GM21717 (cell line): ENCODE measurements around the gene SORBS2.

ENCODE experiments used
- ATAC-seq: cut with Tn5 transposase; IDR thresholded peaks from one replicate; pipeline ENCODE4 v1.9.1; 2021; ENCODE audit warnings: mild to moderate bottlenecking, moderate library complexity; ENCODE audit not compliant: unreplicated experiment

Gene SORBS2

DNA sequence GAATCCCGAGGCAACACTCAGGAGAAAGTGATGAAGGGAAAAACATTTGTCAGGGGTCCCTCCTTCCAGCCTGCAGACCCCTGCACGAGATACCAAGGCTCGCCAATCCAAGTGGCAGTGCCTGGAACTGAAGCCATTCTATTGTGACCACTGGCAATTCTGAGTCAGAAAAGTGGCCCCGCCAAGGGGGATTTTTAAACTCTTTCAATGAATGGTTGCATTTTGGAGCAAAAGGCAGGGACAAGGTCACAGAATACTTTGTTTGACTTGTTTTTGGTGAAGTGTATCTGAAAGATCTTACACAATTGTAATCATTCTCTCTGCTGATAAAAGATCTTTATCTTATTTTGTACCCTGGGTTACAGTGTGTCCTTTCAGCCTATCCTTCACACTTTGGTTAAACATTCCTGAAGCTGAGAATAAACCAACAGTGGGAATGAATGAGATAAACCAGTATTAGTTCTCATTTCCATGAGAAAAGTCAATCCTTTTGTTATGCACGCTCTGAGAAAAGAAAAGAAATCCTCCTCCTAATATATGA, 160.8 kb downstream of the SORBS2 start:
- no peak for ATAC-seq

DNA sequence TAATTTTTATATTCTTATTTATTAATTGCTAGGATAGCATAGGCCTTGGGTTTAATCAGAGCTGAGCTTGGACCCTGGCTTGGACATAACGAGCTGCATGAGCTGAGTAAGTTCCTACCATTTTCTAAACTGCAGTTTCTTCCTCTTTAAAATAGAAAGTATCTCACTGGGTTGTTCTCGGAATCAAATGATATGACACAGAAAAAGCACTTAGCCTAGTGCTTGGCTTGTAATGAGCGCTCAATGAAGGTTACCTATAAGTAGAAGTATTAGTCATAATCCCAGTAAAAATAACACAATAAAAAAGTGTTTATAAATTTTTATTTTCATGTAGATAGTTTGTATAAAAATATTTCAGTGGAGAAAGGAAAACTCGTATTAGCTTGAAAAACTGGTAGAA, 163.4 kb downstream of the SORBS2 start:
- no peak for ATAC-seq

DNA sequence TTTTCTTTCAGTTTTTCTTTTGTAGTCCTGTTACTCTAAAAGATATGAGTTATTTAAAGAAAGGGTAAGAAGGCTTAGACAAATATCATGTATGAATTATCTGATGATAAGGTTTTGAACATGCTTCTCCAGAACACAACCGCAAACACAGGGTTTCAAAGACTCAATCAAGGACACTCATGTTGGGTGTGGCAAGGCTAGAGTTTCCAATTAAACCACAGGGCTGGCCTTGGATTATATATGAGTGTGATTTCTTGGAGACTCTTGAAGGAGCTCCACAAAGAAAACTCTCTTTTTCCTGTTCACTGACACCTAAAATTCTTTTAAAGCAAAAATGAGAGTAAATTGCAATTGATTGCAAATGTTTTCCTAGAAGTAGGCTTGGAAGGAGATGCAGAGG, 166.6 kb downstream of the SORBS2 start:
- no peak for ATAC-seq

DNA sequence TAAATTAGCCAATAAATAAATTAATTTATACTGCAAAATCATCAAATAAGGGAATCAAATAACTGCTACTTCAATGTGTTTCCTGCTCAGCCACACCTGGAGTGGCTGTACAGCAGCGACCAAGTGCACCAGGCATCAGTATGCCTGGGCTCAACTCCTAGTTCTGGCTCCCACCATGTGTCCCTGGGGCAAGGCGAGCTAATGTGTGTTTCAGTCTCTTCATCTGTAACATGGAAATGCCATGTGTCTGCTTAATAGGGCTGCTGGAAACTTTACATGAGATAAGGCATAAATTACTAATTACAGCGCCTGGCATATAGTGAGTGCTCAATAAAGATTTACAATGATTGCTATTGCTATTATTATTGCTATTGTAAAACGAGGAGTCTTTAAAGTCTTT, 167.6 kb downstream of the SORBS2 start:
- ATAC-seq = no peak

DNA sequence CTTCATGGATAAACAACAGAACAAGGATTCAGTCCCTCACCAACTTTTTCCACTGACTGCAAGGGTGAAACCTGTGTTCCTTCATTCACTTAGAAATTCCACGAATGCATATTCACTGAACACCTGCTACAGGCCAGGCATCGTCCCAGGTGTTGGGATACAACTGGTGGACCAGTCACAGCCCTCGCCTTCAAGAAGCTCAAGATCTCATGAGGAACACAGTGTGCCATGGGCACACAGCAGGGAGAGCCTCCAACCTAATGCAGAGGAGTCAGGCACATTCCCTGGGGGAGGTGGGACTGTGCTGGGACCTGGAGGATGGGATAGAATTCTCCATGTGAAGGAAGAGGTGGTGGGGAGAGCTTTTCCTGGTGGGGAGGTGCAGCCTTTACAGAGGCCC, 169.1 kb downstream of the SORBS2 start:
- no peak for ATAC-seq

DNA sequence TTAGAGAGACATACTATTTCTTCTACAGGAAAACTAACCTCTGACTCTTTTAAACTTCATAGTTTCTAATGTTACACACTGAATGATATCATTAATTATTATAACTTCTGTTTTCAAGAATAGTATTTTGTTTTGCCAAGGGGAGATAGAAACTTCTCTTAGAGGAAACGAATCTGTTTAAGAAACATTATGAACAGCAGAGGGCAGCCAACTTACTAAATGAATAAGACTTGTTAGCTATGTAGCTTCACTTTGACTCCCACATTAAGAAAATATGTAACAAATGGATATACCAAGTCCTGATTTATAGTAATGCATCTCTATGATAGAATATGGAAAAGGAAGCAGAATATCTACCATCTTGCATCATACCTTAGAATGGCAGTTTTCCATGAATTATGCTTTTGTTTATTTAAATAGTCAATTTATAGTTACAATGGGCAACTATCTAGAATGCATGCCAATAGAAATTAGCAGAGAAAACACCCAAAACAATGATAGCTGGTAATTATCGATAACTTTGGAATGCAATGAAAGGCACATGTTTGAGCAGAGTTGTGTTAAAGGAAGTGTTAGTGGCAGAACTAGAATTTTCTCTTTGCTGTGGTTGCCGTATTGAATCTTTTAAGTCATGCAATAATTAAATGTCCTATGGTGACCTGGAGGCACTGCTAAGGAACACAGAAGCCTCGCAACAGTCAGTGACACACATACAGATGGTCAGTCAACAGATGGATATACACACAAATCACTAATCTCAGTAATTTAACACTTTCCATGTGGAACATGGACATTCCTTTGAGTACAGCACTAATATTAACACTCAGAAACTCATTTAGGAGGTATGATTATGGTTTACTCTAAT, 171.0 kb downstream of the SORBS2 start:
- ATAC-seq = no peak

DNA sequence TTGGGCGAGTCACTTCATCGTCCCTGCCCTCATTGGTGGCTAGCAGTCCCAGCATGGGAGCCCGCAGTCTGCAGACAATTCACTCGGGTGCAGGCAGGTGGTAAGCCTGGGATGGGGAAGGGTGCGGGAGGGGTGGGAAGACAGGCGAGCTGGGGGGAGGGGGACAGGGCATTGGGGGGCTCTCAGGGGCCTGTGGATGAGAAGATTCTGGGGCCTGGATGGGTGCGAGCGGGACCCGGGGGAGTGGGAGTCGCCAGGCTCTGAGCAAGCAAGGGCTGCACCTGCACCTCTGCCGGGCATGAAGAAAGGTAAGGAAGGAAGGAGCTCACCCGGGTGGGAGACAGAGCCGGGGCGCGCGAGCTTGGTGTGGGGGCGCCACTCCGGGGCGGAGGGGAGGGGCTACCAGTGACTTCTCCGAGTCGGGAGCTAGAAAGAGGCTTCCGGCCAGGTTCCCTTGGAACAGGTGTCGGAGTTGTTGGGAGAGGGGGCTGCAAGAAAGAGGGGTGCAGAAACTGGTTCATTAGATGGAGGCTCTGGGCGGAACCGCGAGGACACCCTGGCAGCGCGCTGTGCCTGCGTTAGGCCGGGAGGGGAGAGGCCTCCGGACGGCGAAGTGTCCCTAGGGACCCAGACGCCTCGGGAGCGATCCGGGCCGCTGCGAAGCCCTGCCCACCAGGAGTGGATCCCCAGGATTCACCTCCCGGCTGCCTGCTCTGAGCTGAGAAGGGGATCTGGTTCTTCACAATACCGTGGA, 173.3 kb downstream of the SORBS2 start:
- no peak for ATAC-seq

DNA sequence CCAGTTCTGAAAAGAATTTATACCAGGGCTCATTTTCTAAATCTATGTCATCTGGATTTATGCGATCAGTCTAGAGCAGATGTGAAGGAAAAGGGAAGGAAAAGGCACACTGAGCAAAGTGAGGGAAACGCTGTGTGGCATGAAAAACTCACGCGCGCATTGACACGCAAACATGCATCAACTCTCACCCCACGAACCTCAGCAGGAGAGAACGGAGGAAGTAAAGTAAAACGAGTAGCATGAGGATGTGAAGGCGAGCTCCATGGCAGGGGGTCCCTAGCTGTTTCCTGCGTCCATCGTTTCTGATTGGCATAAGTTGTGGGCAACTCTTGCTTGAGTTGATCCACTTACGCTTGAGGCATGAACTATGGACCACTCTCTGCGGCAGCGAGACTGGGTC, 173.9 kb downstream of the SORBS2 start:
- ATAC-seq = no peak

DNA sequence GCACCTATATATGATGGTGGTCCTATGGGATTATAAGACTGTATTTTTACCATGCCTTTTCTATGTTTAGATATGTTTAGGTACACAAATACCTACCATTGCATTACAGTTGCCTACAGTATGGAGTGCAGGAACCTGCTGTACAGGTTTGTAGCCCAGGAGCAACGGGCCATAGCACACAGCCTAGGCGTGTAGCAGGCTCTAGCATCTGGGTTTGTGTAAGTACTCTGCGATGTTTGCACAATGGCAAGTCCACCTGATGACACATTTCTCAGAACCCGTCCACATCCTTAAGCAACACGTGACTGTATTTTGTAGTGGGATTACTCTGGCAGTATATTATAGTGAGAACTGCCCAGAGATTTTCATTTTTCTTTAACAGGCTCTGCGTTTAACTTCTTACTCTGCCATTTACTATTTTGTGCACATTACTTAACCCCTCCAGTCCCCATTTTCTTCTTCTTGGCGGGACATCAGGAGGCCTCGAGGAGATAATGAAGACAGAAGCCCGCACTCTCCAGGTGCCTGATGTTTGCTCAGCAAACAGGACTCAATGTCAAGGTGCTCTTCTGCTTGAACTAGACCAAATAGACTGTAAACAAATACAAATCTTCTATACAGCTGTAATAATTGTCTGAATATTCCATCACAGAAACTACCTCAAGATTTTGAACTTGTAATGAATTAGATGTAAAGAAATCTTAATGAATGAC, 174.7 kb downstream of the SORBS2 start:
- ATAC-seq = no peak

DNA sequence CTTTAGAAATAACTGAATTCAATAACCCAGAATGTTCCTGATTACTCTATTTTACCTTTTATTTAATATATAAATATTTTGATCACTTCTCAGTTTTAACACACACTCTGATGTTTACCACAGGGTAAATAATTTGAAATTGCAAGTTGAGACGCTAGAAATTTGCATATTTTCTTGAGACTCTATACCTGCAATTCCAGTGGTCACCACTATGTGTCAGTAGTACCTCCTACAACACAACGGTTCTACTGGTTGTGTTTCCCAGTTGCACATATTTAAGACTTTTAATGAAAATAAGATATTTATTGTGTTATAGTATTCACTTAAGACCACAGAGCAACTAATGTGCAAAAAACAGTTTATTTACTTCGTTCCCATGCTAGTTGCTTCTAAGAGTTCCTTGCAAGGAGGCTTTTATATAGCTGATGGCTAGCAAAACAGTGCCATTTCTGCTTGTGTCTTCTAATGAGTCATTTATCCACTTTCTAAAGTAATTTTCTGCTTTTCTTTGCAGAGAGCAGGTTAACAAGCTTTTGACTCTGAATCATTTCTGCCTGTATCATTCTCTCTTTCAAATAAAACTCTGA, 177.8 kb downstream of the SORBS2 start:
- ATAC-seq = no peak

DNA sequence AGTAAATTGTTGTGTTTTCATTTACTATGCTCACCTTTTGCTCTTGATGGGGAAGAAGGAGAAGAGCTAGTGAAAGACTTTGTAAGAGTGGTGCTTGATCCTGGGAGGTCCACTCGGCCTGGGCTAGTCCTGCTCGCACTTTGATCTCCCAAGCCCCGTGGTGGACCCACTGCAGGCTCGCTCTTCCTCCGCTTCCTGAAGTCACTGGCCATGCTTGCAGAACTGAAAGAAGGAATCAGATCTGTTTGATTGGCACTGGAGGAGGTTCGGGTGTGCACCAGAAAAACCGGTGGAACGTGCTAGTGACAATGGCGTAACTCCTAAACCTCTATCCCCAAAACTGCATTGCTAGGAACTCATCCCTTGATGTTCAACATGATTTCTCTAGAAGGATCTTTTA, 185.2 kb downstream of the SORBS2 start:
- no peak for ATAC-seq

DNA sequence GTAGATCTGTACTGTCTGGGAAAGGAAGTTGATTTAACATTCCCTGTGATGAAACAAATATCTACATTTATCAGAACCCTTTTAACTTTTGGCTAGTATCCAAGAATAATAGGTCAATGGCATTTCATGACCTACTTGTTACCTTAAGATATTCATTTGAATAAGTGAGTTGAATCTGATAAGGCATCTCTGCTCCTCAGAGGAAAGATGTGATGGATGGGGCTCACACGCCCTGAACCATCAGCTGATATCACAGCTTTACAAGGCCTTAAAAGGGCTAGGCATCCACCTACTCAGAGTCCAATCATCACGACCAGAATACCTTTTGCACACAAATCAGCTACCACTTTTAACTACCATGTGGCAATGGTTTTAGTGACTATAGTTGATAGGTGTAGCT, 186.5 kb downstream of the SORBS2 start:
- no peak for ATAC-seq

DNA sequence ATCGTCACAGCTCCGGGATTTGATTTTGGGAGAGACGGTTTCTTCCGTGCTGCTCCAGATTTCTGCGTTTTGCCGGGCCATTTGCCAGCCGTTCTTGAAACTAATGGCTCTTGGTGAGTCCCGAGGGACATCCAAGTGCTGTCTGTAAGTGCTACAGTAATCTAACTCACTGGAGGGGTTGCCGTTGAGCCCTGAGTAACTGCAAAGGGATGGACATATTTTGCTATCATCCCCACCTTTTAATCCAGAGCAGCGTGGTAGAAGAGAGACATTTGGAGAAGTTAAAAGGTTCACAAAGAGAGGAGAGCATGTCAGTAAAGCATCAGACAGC, 187.8 kb downstream of the SORBS2 start:
- ATAC-seq = no peak

DNA sequence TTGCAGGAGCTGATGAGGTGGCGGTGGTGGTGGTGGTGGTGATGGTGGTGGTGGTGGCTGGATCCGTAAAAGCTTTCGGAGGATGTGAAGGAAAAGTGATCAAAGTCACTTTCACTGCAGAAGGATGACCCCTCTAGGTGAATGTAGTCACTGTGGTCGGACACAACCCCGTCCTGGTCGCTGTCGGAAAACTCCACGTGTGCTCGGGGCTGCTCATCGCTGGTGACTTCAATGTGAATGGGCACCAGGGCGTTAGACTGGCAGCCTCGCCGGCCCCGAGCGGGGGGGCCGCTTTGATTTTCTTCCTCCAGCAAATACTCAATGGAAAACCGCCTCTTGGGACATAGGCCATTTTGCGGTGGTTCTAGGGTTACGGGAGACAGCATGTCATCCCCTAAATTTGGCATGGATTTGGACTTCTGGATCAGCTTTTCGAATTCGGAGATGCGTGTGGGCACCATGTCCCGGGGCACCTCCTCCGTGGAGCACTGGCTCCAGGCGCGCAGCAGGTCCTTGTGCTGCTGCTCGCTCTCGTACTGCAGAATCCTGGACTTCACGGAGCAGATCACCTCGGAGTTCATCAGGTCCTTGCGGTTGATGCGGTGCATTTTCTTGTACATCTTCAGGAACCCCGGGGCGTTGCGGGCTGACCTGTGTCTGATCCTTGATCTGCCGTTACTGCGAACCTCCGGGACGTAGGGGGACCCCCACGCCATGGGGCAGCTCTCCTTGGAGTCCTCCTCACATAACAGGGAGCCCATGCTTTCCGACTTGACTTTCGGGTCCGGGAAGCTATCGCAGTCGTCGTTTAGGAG, 188.3 kb downstream of the SORBS2 start:
- no peak for ATAC-seq

DNA sequence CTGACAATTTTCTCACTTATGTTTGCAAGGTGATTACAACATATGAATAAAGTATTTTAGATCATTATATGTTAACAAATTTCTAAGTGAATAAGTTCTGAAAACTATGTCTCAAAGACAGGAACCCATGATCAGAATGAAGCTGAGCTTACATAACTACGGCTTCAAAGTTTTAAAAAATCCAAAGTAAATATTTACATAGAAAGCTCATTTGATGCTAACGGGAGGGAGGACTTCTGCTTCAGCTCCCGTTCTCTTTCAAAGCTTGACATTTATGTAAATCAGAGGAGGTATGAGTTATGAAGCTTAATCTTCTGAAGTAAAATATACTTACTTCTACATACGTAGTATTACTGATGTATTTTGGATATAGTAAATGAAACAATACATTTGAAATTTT, 203.8 kb downstream of the SORBS2 start:
- ATAC-seq = no peak

DNA sequence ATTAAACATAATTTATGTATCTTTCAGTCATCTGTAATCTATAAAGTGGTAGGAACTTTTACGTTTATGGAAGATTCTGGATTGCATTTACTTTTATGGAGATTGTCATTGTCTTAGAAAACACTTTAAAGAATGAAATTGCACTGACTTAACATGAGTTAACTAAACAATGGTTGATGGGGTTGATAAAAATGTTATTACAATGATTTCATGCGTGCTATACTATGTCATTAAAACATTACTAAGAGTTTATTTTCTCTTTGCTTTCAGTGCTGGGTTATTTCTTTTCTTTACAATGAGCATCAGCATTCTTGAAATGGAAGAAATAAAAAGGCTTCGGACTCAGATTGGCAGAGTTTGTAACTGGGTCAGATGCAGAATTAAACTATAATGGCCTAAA, 209.6 kb downstream of the SORBS2 start:
- no peak for ATAC-seq

DNA sequence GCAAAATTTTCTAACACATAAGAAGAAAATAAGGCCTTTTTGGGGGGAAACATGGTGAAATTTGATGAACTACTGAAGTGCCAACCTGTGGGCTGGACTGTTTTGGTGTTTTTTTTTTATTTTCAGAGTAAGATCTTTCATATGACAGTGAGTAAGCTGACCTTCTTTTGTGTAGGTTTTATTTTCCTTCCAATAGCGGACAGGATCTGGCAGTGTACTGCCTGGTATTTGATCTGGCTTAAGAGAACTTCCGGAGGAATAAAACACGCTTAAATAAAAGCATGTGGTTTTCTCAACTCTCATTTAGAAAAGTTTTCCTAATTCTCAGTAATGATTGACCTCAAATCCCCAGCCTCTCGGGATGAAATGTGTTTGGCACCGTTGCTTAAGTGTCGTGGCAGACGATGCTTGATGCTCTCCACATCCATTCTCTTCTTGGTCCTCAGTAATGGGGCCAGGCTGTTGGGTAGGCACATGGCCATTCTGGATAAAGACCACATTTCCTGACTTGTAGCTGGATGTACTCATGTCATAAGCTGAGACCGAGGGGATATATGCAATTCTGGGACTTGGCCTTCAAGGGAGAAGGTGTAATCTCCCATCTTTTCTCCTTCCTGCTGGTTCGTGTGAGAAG, 211.1 kb downstream of the SORBS2 start:
- ATAC-seq = no peak

DNA sequence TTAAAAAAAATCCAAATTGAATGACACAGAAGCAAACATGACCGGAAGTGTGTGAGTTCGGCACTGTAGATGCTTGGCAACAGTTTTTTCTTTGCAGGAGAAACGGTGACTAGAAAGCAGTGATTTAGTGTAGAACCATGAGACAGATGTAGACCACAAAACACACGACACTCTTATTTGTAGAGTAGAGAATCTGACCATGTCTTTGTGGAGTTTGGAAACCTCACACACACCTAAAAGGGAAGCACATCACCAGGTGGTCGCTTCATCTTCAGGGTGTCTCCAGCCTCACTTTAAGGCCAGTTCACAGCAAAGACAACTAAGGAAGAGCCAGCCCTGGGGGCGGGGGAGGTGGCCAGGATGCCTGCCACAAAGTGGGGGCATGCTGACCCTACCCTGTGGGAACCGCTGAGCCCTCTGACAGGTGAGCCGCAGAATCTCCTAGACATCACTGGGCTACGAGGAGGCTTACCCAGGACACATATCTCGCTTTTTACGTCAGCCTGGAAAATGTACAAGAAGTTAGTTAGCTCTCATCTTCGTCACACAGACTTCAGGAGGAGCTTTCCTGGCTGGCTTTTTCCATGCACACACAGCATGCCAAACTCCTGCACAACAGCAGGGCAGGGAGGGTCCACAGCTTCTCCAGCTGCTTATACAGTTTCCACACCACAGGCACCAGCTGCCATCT, 212.3 kb downstream of the SORBS2 start:
- ATAC-seq = no peak

DNA sequence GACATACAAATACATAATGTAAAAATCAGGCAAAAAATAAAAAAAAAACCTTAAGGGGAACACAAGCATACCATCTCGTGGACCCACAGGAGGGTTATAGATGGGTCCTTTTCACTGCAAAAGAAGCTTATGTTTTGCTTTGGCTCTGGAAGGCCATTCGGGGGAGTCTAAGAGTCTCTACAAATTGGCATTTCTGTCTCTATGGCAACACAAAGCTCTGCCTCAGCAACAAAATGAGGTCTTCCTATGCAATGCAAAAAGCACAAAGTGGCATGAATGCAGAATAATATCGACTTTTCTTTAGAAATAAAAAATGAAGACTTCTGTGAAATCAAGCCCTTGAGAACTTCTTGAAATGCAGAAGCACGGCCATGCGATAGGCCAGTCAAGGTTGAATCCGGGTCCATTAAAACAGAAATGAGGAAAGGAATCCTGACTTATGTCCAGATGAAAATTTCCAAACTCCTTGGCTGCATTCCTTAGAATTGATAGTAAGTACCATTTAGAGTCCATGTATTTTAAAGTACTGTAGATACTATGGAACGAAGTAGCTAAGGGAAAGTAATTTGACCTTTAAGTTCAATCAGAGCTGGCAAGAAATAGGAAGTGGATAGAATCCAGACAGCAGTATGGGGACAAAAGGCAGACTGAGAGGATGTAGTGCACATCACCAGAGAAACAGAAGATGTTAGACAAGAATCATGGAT, 213.0 kb downstream of the SORBS2 start:
- ATAC-seq = no peak
